Endometrium (tissue), 2 donors: ENCODE data around the gene ZNFX1.
"Not testable (repeated sequence)": the region's sequence is repeated elsewhere in the genome, so short reads cannot be mapped to it uniquely, and the experiment has no call there.

ENCODE experiments used
- FAIRE-seq: peaks from 2 replicates; lab custom pipeline; 2012; peaks lifted over from hg19 to GRCh38; lab: Jason Lieb, UNC
- donor health status: control.
- donor health status: control.

Gene ZNFX1

DNA sequence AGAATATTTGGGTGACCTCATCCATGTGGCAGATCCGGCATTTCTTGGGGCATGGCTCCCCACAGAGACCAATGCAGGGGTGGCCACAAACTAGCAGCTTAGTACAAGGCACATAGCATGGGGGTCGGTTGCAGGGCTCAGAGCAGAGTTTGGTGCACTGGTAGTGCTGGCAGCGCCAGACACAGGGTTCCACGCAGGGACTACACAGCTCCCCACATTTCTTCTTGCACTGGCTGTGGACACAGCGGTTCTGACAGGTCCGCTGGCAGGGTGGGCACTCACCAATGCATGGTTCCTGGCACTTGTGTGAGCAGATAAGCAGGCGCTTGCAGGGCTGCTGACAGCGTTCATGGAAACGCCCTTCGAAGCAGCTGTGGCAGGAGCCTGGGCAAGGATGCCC lies 29.6 kb downstream of the ZNFX1 start:
- FAIRE-seq = no peak

DNA sequence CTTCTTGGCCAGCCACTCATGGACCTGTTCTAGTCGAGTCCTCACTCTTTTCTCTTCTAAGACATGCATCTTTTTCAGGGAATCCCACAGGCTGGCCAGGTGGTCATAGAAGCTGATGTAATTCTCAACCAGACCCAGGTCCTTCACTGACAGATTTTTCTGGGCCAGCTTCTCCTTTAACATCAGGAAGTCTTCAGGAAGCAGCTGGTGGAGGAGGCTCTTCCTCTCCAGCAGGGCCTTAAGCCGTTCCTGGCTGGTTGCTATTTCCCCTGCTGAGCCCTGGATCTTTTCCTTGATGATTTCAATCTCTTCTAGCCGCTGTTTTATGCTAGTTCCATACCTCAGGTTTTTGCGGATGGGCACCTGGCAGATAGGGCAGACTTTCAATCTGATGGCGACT lies 30.1 kb downstream of the ZNFX1 start:
- no peak for FAIRE-seq

- FAIRE-seq = no peak
Measured at GRCh38 chr20:49247169-49247723, 30.6 kb downstream of the ZNFX1 start.

DNA sequence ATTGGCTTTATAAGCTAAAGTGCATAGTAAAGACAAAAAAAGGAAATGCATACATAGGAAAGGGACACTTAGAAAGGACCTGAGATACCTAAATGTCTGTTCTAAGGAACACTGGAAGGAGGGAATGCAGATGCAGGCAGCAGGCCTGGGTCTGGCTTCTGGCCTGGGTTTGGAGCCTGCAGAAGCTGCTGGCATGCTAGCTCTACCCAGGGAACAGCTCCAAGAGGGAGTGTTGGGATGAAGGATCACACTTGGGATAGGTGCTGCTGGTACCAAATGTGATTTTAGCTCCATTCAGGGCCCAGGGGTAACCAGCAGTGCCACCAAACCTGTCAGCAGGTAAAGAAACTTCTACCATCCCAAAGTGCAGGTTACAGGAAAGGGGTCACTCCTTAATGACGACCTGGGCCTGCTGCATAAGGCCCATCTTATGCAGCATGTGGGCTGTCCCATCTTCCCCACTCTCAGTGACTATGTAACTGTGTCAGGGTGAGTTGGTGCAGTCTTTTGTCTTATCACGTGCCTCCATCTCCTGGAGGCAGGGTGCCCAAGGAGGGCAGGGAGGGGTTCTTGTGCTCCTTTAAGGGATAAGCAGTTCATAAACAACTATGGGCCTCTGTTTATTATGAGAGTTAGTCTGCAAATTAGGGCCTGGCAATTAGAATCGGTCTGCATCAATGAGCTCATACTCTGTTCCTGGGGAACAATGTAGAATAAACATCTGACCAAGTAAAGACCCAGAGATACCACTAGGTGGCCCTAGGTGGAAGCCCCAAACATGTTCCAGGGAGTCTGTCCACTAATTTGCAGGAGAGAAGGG lies 31.7 kb downstream of the ZNFX1 start:
- FAIRE-seq = no peak

DNA sequence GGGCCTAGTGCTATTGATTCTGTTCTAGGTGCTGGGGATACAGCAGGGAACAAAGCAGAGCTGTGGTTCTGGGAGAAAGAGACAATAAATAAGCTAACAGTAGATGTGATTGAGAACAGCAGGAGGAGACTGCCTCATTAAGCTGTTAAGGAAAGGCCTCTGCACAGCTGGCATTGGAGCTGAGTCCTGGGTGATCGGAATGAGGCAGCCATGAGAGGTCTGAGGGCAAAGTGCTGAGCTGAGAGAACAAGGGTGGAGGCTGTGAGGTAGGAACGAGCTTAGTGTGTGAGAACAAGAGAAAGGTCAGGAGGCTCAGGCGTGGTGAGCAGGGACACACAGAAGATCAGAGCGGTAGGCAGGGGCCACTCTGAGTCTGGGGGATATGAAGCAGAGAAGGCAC lies 40.3 kb downstream of the ZNFX1 start:
- FAIRE-seq = no peak

DNA sequence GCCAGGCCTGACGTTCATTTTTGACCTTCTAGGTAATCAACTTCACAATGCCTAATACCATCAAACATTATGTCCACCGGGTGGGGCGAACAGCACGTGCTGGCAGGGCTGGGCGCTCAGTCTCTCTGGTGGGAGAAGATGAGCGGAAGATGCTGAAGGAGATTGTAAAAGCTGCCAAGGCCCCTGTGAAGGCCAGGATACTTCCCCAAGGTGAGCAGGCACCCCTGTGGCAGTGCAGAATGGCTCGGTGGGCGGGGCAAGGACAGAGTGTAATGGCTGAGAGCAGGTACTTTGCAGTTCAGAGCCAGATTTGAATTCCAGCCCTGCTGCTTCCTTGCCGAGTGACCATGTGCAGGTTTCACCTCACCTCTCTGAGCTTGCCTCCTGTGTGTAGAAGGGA lies 41.6 kb downstream of the ZNFX1 start:
- no peak for FAIRE-seq

GRCh38 chr20:49234831-49235230 lies 43.0 kb downstream of the ZNFX1 start:
- no peak for FAIRE-seq

DNA sequence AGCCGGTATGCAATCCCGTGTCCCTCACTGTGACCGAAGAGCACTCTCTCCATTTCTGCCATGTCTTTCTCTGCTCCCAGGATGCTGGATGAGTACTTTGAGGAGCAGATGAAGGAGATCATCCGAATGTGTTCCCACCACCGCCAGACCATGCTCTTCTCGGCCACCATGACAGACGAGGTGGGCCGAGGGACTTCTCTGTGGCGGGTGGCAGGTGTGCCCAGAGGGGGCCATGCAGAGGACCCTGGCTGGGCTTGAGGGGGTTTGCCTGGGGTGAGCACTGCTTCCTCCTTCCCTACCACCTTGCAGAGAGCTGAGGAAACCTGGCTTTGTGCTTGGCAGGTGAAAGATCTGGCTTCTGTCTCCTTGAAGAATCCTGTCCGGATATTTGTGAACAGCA lies 44.6 kb downstream of the ZNFX1 start:
- FAIRE-seq = no peak

GRCh38 chr20:49231471-49231870 lies 46.4 kb downstream of the ZNFX1 start:
- no peak for FAIRE-seq

DNA sequence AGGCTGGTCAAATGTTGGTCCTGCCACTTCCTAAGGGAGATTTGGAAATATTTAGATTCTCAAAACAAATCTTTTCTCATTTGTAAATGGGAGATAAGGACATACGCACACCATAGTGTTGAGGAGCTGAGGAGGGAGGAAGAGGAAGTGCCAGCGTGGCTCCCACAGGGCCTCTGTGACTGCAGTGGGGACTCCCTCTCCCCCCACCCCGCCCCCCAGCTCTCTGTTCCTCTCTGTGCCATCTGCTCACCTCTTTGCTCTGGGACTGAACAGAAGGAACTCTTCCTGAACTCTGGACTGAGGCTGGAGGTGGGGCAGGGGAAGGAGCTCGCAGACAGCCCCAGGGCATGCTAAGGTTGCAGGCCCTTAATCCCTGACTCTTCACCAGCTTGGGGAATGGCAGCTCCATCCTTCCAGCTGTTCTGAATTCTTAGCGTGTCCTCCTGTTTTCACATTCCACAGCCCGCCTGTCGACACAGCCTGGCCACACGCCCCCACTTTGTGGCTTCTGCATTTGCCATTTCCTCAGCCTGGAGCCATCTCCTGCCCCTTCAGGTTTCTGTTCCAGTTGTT lies 47.2 kb downstream of the ZNFX1 start:
- no peak for FAIRE-seq

GRCh38 chr20:49230021-49230420 lies 47.8 kb downstream of the ZNFX1 start:
- no peak for FAIRE-seq

GRCh38 chr20:49229381-49229780 lies 48.5 kb downstream of the ZNFX1 start:
- FAIRE-seq = no peak

DNA sequence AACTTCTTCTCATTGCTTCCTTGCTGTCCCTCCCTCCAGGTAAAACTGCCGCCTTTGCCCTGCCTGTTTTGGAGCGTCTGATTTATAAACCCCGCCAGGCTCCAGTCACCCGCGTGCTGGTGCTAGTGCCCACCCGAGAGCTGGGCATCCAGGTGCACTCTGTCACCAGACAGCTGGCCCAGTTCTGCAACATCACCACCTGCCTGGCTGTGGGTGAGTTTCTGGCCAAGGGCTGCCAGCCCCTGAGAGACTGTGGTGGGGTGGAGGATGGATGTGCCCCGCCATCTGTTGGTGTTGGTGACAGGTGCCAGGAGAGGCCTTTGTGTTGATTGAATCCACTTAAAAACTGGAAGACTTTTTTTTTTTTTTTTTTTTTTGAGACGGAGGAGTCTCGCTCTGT lies 49.2 kb downstream of the ZNFX1 start:
- FAIRE-seq = no peak

GRCh38 chr20:49225896-49226295 lies 52.0 kb downstream of the ZNFX1 start:
- no peak for FAIRE-seq

DNA sequence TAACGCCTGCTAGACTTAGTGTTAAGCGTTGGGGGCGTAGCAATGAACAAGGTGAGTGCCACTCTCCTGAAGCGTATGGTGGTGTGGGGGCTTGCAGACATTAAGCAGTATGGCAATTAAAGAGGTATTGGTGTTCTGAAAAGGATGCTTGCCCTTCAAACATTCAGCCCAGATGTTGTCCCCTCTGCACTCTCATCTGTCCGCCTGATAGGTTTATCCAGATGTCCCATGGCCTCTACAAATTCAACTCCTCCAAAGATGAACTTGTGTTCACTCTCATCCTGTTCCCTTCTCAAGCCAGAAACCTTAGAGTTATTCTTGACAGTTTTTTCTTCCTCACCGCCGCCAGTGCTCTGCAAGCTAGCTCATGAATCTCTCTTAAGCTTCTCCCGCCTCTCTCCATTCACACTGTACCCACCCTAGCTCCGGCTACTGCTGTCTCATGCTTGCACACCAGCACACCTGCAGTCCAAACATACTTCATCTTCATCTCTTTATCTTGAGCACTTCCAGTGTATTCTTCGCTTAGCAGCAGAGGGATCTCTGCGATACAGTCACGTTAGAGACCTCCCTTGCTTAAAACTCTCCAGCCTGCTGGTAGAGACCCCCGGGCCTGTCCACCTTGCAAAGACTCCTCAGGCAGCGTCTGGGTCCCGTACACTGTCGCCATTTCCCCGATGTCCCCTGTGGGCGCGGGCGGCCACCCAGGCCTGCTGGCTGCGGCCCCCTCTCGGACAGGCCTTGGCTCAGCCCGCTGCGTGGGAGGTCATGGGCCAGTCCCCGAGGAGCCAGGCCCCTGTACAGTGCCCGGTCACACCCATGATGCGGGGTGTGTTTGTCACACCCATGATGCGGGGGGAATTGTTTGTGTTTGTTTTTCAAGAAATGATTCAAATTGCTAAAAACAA lies 57.7 kb downstream of the ZNFX1 start:
- no peak for FAIRE-seq

DNA sequence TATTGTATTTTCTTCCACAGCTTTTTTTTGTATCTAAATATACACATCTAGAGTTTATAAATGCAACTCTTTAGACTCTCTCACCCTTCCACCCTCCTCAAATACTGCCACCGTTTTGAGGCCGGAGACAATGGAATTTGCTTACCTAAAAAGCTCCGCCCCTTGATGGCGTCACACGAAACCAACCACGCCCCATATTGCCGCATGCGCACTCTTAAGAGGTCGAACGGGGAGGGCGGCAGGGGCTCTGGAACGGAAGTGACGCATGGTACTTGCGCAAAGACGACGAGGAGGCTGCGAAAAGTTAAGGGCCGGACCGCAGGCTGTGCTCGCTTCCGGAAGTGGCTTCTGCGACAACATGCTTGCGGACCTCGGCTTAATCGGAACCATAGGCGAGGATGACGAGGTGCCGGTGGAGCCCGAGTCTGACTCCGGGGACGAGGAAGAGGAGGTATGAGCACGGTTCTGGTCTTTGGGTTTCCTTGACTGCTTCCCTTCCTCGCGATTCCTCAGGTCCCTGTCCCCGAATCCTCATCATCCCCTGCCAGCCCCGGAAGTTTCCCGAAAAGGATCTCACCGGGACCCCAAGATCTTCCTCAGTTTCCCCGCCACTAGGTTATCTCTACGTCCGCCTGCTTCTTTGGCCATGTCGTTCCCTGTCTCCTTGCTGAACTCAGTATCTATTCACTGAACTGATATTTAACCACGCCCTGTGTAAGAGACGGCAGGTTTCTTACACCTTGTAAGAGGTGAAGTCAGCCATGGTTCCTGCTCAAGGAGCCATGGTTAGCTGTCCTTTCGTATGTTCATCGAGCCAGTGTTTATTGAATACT lies 58.5 kb downstream of the ZNFX1 start, which contains the start of gene DDX27:
Gene DDX27 (plus strand): TSS at position 326 of the 833 bp plus-strand sequence. CDS start 33 bp downstream, at position 359.
- peak; percentile 99 for FAIRE-seq

- FAIRE-seq = not testable (repeated sequence)
Measured at GRCh38 chr20:49218739-49219090, 59.1 kb downstream of the ZNFX1 start.

- no peak for FAIRE-seq
Measured at GRCh38 chr20:49216991-49217578, 60.8 kb downstream of the ZNFX1 start.

- no peak for FAIRE-seq
Measured at GRCh38 chr20:49215232-49215631, 62.6 kb downstream of the ZNFX1 start.

DNA sequence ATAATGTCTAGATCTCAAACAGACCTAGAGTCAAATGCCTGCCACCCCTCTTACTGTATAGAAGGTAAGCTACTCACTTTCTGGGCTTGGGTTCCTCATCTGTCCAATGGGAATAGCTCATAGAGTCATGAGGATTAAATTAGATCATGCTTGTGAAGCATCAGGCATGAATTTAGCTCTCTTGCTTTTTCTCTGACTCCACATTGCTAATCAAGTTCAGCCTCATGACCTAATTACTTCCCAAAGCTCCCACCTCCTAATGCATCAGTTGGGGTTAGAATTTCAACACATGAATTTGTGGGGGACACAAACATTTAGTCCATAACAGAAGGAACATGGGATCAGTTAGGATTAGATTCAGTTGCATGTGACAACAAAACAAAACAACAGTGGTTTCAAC lies 63.3 kb downstream of the ZNFX1 start:
- no peak for FAIRE-seq

GRCh38 chr20:49210757-49211110 lies 67.1 kb downstream of the ZNFX1 start:
- no peak for FAIRE-seq
